DMS53 treated with DMSO at 0.1 percent for 48 hours (cell line): ENCODE results near the gene C13orf46.
"Not testable (repeated sequence)": the region's sequence is repeated elsewhere in the genome, so short reads cannot be mapped to it uniquely, and the experiment has no call there.

ENCODE experiments used
- DNase-seq: peaks from one replicate; lab custom pipeline; 2025; ENCODE audit not compliant: unreplicated experiment; lab: John Stamatoyannopoulos, UW

The C13orf46 gene

GRCh38 chr13:113973218-113974164 lies at the start of gene C13orf46:
C13orf46 (minus strand) TSS chr13:113974076; CDS start chr13:113973997, 79 bp downstream.
- no peak for DNase-seq

- DNase-seq = no peak
These were observed 49.0 kb upstream of the C13orf46 start for GRCh38 chr13:114022876-114023275.

GRCh38 chr13:114022309-114022669 lies 48.4 kb upstream of the C13orf46 start:
- DNase-seq = no peak

GRCh38 chr13:114021464-114022308 lies 47.8 kb upstream of the C13orf46 start:
- DNase-seq = no peak

GRCh38 chr13:114020750-114021463 lies 47.0 kb upstream of the C13orf46 start:
- DNase-seq = no peak

- not testable (repeated sequence) for DNase-seq
These were observed 46.3 kb upstream of the C13orf46 start for GRCh38 chr13:114020134-114020533.

GRCh38 chr13:114019367-114019766 lies 45.5 kb upstream of the C13orf46 start:
- DNase-seq = no peak

- DNase-seq = no peak
These were observed 44.7 kb upstream of the C13orf46 start for GRCh38 chr13:114018461-114019055.

- DNase-seq = no peak
These were observed 44.1 kb upstream of the C13orf46 start for GRCh38 chr13:114017966-114018365.

GRCh38 chr13:114017028-114017630 lies 43.3 kb upstream of the C13orf46 start:
- DNase-seq = no peak

- no peak for DNase-seq
These were observed 42.6 kb upstream of the C13orf46 start for GRCh38 chr13:114016321-114017027.

- DNase-seq = no peak
These were observed 42.1 kb upstream of the C13orf46 start for GRCh38 chr13:114015969-114016295.

GRCh38 chr13:114015111-114015968 lies 41.5 kb upstream of the C13orf46 start:
- DNase-seq = no peak

- no peak for DNase-seq
These were observed 40.2 kb upstream of the C13orf46 start for GRCh38 chr13:114013952-114014629.

GRCh38 chr13:114013336-114013735 lies 39.5 kb upstream of the C13orf46 start:
- no peak for DNase-seq

GRCh38 chr13:114012921-114013320 lies 39.0 kb upstream of the C13orf46 start:
- no peak for DNase-seq

- no peak for DNase-seq
These were observed 38.3 kb upstream of the C13orf46 start for GRCh38 chr13:114012141-114012540.

- no peak for DNase-seq
These were observed 37.4 kb upstream of the C13orf46 start for GRCh38 chr13:114011226-114011625.
